K562 (cell line): Measurements from ENCODE around the gene LHX3. TPM values are rescaled to one million over a fixed set of nuclear protein-coding genes. Genes with fewer than 3 reads are reported as not detected.

ENCODE experiments used
- ATAC-seq: fragments of 200-7000 bp; cut with Tn5 transposase; 3 replicates; pipeline ENCODE4 v1.9.1; 2020; ENCODE audit warnings: moderate library complexity
- BruUV-seq: library from RNA; stranded (reverse); fragments of 400-500 nt; replicated peaks from 2 replicates; lab custom pipeline; 2021; lab: Mats Ljungman, UMichigan
- CTCF ChIA-PET: fragments of 300-600 bp; formaldehyde crosslinking; extraction: SDS; loops from one replicate; lab custom pipeline; 2021; ENCODE audit warnings: low intra/inter-chr PET ratio; lab: Yijun Ruan, JAX
- POLR2A ChIA-PET: fragments of 300-600, 350-650 bp; sonication (Branson Sonifier 250); formaldehyde crosslinking; extraction: SDS; loops from one replicate; lab custom pipeline; 2021; ENCODE audit warnings: antibody characterized with exemption, inconsistent platforms; lab: Yijun Ruan, JAX
- DNase-seq, 4 experiments: peaks; one replicate each; pipeline versions ENCODE4 v3.0.0 to v3.0.0-alpha.2; 2011 to 2018; ENCODE audit warnings: low spot score in 3 of 4, mixed read lengths in 3 of 4; ENCODE audit errors: extremely low read depth in 1 of 4
- FAIRE-seq: peaks from 2 replicates; lab custom pipeline; 2011; peaks lifted over from hg19 to GRCh38; lab: Jason Lieb, UNC
- H2AFZ ChIP-seq: 2 replicates; pipeline ENCODE4 v1.6.0; 2011; ENCODE audit warnings: low read depth, low read length, control low read depth, inconsistent platforms
- H3K27ac ChIP-seq: fragments of 200-600 bp; 3 replicates; pipeline ENCODE4 v1.8.0; 2011; ENCODE audit warnings: low read depth, mild to moderate bottlenecking, control low read depth, inconsistent platforms, low read length, moderate library complexity, mixed read lengths; ENCODE audit errors: extremely low read depth
- H3K27me3 ChIP-seq, 2 experiments: fragments of 300-600 bp in 1 of 2; 2 replicates in 1 of 2; 3 replicates in 1 of 2; pipeline versions ENCODE4 v1.6.0 to v1.8.0; 2011; ENCODE audit warnings: inconsistent platforms in 2 of 2, low read length in 2 of 2, mild to moderate bottlenecking in 1 of 2, mixed read lengths in 1 of 2, moderate library complexity in 1 of 2; ENCODE audit not compliant: control insufficient read depth in 2 of 2, insufficient read depth in 2 of 2
- H3K36me3 ChIP-seq: fragments of 300-600 bp; 3 replicates; pipeline ENCODE4 v1.8.0; 2011; ENCODE audit warnings: mild to moderate bottlenecking, low read length, inconsistent platforms; ENCODE audit not compliant: control insufficient read depth, insufficient read depth
- H3K4me1 ChIP-seq, 2 experiments: fragments of 200-600 bp in 1 of 2; replicated peaks in 1 of 2; 2 replicates in 1 of 2; 3 replicates in 1 of 2; pipeline versions ENCODE4 v1.5.1 to v1.8.0; 2011; ENCODE audit warnings: inconsistent platforms in 2 of 2, low read length in 2 of 2, mild to moderate bottlenecking in 1 of 2, mixed read lengths in 1 of 2, moderate library complexity in 1 of 2; ENCODE audit not compliant: control insufficient read depth in 2 of 2, insufficient read depth in 2 of 2
- H3K4me2 ChIP-seq: 2 replicates; pipeline ENCODE4 v1.6.1; 2011; ENCODE audit warnings: low read length, control low read depth, inconsistent platforms, mixed read lengths; ENCODE audit not compliant: insufficient read depth
- H3K4me3 ChIP-seq: fragments of 200-600 bp; sonication (generic), shearing (Covaris generic); 2 replicates; pipeline ENCODE4 v1.5.1; 2016; ENCODE audit warnings: control low read depth, inconsistent platforms
- H3K79me2 ChIP-seq: fragments of 200-600 bp; 3 replicates; pipeline ENCODE4 v1.8.0; 2011; ENCODE audit warnings: low read length, inconsistent platforms; ENCODE audit not compliant: control insufficient read depth, insufficient read depth
- H3K9ac ChIP-seq, 2 experiments: 2 replicates each; pipeline versions ENCODE4 v1.6.0 to v1.6.1; 2011; ENCODE audit warnings: low read depth in 2 of 2, low read length in 2 of 2, control low read depth in 1 of 2, inconsistent platforms in 1 of 2, mild to moderate bottlenecking in 1 of 2, mixed read lengths in 1 of 2; ENCODE audit not compliant: insufficient read depth in 1 of 2
- H3K9me1 ChIP-seq: one replicate; pipeline ENCODE4 v1.6.0; 2011; ENCODE audit warnings: inconsistent platforms, mild to moderate bottlenecking, low read length, moderate library complexity; ENCODE audit not compliant: control insufficient read depth, insufficient read depth
- H3K9me3 ChIP-seq: replicated peaks from 2 replicates; pipeline ENCODE4 v1.5.1; 2011; ENCODE audit warnings: low read depth, low read length, inconsistent platforms; ENCODE audit not compliant: control insufficient read depth, insufficient read depth
- H4K20me1 ChIP-seq: replicated peaks from 2 replicates; pipeline ENCODE4 v1.6.1; 2011; ENCODE audit warnings: low read length, inconsistent platforms, mixed read lengths; ENCODE audit not compliant: control insufficient read depth, insufficient read depth
- ATF1 ChIP-seq, 2 experiments: fragments of 450-650 bp in 1 of 2; IDR thresholded peaks; 2 replicates each; pipeline ENCODE4 v1.6.1; 2016; ENCODE audit warnings: missing compliant biosample characterization in 1 of 2, missing genetic modification characterization in 1 of 2
- CAMTA2 ChIP-seq: fragments of 250-450 bp; sonication (Bioruptor Pico); conservative IDR thresholded peaks from 2 replicates; pipeline ENCODE4 v1.5.1; 2022
- CREM ChIP-seq: IDR thresholded peaks from 2 replicates; pipeline ENCODE4 v1.6.1; 2014; ENCODE audit warnings: antibody characterized with exemption, low read depth
- CTBP1 ChIP-seq: fragments of 450-650 bp; IDR thresholded peaks from 2 replicates; pipeline ENCODE4 v1.6.1; 2016; ENCODE audit warnings: borderline replicate concordance
- ILF3 ChIP-seq: fragments of 450-650 bp; IDR thresholded peaks from 2 replicates; pipeline ENCODE4 v1.6.1; 2018; ENCODE audit warnings: antibody characterized with exemption, mild to moderate bottlenecking, moderate library complexity, borderline replicate concordance
- PCBP1 ChIP-seq: fragments of 200-400 bp; formaldehyde crosslinking; IDR thresholded peaks from 2 replicates; pipeline ENCODE4 v1.6.1; 2018; ENCODE audit warnings: mild to moderate bottlenecking, low read depth, low read length; ENCODE audit not compliant: poor library complexity, severe bottlenecking
- SUPT5H ChIP-seq: fragments of 450-650 bp; IDR thresholded peaks from 2 replicates; pipeline ENCODE4 v1.6.1; 2016
- TOE1 ChIP-seq, 2 experiments: fragments of 450-650 bp in 1 of 2; sonication (generic) in 1 of 2; formaldehyde crosslinking in 1 of 2; IDR thresholded peaks; 2 replicates each; pipeline versions ENCODE4 v1.7.1 to v1.8.0; 2016 to 2022; ENCODE audit warnings: borderline replicate concordance in 2 of 2, mild to moderate bottlenecking in 2 of 2, antibody characterized with exemption in 1 of 2, inconsistent platforms in 1 of 2, low read depth in 1 of 2, missing genetic modification reagents in 1 of 2, moderate library complexity in 1 of 2
- ZC3H8 ChIP-seq: fragments of 450-650 bp; IDR thresholded peaks from 2 replicates; pipeline ENCODE4 v1.6.1; 2017
- ZFP30 ChIP-seq: fragments of 250-450 bp; sonication (Bioruptor Pico); IDR thresholded peaks from 2 replicates; pipeline ENCODE4 v1.8.0; 2022; ENCODE audit warnings: moderate library complexity, mild to moderate bottlenecking, inconsistent platforms, borderline replicate concordance
- ZNF668 ChIP-seq: fragments of 250-450 bp; sonication (Bioruptor Pico); IDR thresholded peaks from 2 replicates; pipeline ENCODE4 v1.8.0; 2022; ENCODE audit warnings: mild to moderate bottlenecking, inconsistent platforms
- WGBS: fragments of 100-300 bp; shearing (Covaris generic); methylation state at CpG from one replicate; pipeline ENCODE4 v1.1.6; 2016; ENCODE audit warnings: low coverage, mixed read lengths; ENCODE audit not compliant: insufficient coverage; ENCODE audit errors: missing lambda C conversion rate; 5-methylcytosine and 5-hydroxymethylcytosine counted together
- in situ Hi-C: fragments of 300-500 bp; cut with MboI; formaldehyde crosslinking; loops from 4 replicates; pipeline ENCODE4 v1.15.0; 2018; ENCODE audit warnings: inconsistent platforms, mixed read lengths
- intact Hi-C: fragments of 100-400 bp; cut with micrococcal nuclease; formaldehyde crosslinking; loops from 2 replicates; pipeline ENCODE4 v1.14.2; 2022
- polyA plus RNA-seq, 8 experiments: library from polyadenylated mRNA; depleted of rRNA in 4 of 8; stranded (reverse) in 5 of 8; unstranded in 3 of 8; fragments of >200 nt; fragmentation: Nextera tagmentation in 2 of 8; fragmentation: Illumina TruSeq in 1 of 8; extraction: Ambion mirVana in 2 of 8; extraction: Trizol in 1 of 8; gene quantifications; 2 replicates each; pipeline versions ENCODE4 v1.2.1 to v1.2.3, GENCODE V29; 2011 to 2014; ENCODE audit warnings: inconsistent platforms in 1 of 8, missing spikeins in 1 of 8
- total RNA-seq, 7 experiments: library from RNA; depleted of rRNA in 6 of 7; stranded (reverse); fragments of >200 nt in 6 of 7; fragmentation: Illumina TruSeq in 2 of 7; extraction: Trizol in 2 of 7; gene quantifications; 2 replicates each; pipeline versions ENCODE4 v1.2.1 to v1.2.3, GENCODE V29; 2011 to 2021; ENCODE audit warnings: low replicate concordance in 1 of 7
- TF ChIP-seq, protein P1 (sequence below): sonication (generic); formaldehyde crosslinking; IDR thresholded peaks from 2 replicates; pipeline ENCODE4 v1.8.0; 2022; ENCODE audit warnings: missing genetic modification reagents, mild to moderate bottlenecking, moderate library complexity, borderline replicate concordance
- TF ChIP-seq, protein P2 (sequence below): fragments of 250-450 bp; sonication (Bioruptor Pico); IDR thresholded peaks from 2 replicates; pipeline ENCODE4 v1.4.0; 2020; ENCODE audit warnings: borderline replicate concordance

Gene LHX3
- total and polyA plus RNA-seq, 9 of the 15 experiments (the other 6 are each of a cell fraction or from before 2014, with no cell fraction given) = 0.09 TPM; not detected in 8

DNA sequence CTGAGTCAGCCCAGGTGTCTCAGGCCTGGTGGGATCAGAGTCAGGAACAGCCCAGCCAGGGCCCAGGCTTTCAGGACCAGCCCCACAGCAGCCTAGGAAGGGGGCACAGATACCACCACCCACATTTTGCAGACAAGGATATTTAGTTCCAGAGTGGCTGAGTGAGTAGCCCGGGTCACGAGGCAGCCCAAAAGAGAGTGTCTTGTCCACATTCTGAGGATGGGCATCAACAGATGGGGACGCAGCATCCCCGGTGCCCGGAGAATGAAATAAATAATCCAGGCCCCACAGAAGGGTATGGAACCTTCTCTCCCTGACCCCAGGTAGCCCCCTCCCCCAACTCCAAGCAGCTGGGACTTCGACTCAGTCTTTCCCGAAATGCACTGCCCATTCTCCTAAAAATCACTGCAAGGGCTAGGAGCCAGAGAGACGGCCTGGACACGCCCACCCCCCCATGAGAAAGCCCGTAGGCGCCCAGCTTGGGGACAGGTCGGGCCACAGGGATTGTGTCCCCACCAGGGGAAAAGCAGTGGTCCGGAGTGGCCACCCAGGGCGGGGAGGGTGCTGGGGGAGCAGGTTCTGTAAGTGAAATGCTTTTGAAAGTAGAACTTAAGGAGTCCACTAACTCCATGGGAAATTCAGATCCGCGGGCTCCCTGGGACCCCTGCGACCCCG is 6.9 kb downstream of the LHX3 start:
- ATAC-seq = no peak
- peaks cover 2 to 57% of the 10 kb centered on the region in 2 experiments; a peak in 3 of 5 replicates for H3K4me1 ChIP-seq
- peaks cover 13% of the 10 kb centered on the region for H4K20me1 ChIP-seq
- BruUV-seq = no TSS peak
- no peak for FAIRE-seq
- H3K4me3 ChIP-seq = no peak overlapping the region
- no peaks in the 10 kb centered on the region for H3K9me3 ChIP-seq
- H3K9me1 ChIP-seq = no peaks in the 10 kb centered on the region
- intact Hi-C loops = no loop called here
- H2AFZ ChIP-seq = no peak overlapping the region
- ChIA-PET CTCF (no interaction called here), POLR2A (interaction anchor here (0.7 kb wide), 1 partner anchor 26 kb away, joined by 4 read pairs; no protein-coding TSS in a partner anchor)
- no peak for DNase-seq
- H3K36me3 ChIP-seq = no peaks in the 10 kb centered on the region
- in situ Hi-C loops = no loop called here
- WGBS = 15% methylated on average over 18 of the region's 18 CpGs
- H3K9ac ChIP-seq = no peak overlapping the region
- no peak overlapping the region for H3K27ac ChIP-seq
- no peak for TF ChIP-seq ATF1 (CRISPR knock-in tag; IDR thresholded peaks at IDR 0.05)
- no peak for TF ChIP-seq ATF1 (tag; IDR thresholded peaks at IDR 0.05)
- no peak for TF ChIP-seq TOE1 (IDR thresholded peaks at IDR 0.05; ENCODE audit: borderline replicate concordance)
- no peak for TF ChIP-seq TOE1 (CRISPR knock-in tag; IDR thresholded peaks at IDR 0.05; ENCODE audit: borderline replicate concordance, low read depth)
- TF ChIP-seq CREM = no peak
- no peak for TF ChIP-seq CAMTA2 (CRISPR knock-in tag)
- no peak for TF ChIP-seq ILF3
- TF ChIP-seq, protein P1, sequence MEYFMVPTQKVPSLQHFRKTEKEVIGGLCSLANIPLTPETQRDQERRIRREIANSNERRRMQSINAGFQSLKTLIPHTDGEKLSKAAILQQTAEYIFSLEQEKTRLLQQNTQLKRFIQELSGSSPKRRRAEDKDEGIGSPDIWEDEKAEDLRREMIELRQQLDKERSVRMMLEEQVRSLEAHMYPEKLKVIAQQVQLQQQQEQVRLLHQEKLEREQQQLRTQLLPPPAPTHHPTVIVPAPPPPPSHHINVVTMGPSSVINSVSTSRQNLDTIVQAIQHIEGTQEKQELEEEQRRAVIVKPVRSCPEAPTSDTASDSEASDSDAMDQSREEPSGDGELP (CRISPR knock-in tag) = no peak
- TF ChIP-seq SUPT5H = no peak
- TF ChIP-seq ZFP30 = no peak
- TF ChIP-seq PCBP1 = no peak
- TF ChIP-seq, protein P2, sequence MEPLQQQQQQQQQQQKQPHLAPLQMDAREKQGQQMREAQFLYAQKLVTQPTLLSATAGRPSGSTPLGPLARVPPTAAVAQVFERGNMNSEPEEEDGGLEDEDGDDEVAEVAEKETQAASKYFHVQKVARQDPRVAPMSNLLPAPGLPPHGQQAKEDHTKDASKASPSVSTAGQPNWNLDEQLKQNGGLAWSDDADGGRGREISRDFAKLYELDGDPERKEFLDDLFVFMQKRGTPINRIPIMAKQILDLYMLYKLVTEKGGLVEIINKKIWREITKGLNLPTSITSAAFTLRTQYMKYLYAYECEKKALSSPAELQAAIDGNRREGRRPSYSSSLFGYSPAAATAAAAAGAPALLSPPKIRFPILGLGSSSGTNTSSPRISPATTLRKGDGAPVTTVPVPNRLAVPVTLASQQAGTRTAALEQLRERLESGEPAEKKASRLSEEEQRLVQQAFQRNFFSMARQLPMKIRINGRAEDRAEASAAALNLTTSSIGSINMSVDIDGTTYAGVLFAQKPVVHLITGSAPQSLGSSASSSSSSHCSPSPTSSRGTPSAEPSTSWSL (CRISPR knock-in tag) = no peak
- no peak for TF ChIP-seq ZC3H8
- no peak for TF ChIP-seq CTBP1
- TF ChIP-seq ZNF668 (CRISPR knock-in tag) = no peak
- no peaks in the 10 kb centered on the region for H3K79me2 ChIP-seq
- H3K4me2 ChIP-seq = no peak overlapping the region
- peaks cover 26 to 63% of the 10 kb centered on the region in 2 experiments for H3K27me3 ChIP-seq
